Measurements from ENCODE around the gene FAM200A.
"Not testable (repeated sequence)": the region's sequence is repeated elsewhere in the genome, so short reads cannot be mapped to it uniquely, and the experiment has no call there.

The FAM200A gene

GRCh38 chr7:99559175-99559915 lies 7.4 kb upstream of the FAM200A start:
- DNase-seq (ENCODE audit: low spot score), result no peak

DNA sequence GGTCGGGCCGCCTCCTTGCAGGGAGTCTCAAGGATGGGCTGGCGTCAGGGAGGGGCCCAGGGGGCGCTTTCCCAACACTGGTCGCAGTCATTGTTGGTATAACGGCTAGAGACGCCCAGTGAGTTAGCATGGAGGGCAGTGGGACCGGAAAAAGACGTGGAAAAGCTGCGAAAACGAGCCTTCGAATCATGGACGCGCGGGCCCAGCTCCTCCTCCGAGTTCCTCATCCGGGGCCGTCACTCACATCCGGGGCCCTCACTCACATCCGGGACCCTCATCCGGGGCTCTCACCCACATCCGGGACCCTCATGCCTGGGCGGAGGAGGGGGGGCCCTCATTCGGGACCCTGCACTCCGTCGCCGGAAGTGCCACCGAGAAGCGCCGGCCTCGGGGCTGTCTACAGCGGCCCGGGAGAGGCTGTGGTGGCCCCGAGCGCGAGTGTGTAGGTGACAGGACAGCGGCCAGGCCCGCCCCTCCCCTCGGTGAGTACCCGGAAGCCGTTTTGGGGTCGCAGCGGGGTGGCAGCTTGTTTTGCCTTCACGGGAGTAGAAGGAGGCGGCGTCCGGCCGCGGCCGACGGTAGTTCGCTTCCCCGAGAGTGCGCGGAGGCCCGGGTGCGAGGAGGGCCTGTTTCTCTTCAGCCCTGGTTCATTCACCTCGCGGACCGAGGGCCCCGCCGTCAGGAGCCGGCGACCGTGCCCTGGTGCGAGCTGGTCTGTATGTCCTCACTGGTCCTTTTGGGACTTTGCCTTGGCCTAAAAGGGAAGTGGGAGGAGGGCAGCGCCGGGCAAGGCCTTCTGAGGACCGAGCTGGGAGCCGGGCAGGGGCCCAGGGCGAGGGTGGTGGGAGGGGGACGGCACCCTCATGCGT lies 6.6 kb upstream of the FAM200A start, which contains the start of gene ZNF655:
ZNF655 (plus strand) TSS at position 337 of the 869 bp plus-strand sequence. CDS start 1,918 bp downstream, outside the sequence.
- peak; percentile 98 for DNase-seq (ENCODE audit: low spot score)

DNA sequence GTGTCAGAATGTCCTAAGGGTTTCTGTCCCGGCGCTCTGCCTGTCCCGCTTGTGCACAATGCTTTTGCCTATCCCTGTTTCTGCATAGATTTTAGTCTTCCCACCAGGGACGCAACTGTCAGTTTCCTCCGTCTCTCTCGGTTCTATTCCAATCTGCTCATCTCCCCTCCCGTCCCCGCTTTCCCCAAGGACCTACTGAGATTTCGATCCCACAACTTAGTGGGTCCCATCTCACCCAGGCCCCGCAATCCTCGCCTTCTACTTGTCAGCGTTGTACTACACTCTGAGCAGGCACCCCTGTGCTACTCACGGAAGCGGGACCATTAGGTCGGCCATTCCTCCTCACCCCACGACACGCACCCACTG lies 6.0 kb upstream of the FAM200A start:
- no peak for DNase-seq (ENCODE audit: low spot score)

DNA sequence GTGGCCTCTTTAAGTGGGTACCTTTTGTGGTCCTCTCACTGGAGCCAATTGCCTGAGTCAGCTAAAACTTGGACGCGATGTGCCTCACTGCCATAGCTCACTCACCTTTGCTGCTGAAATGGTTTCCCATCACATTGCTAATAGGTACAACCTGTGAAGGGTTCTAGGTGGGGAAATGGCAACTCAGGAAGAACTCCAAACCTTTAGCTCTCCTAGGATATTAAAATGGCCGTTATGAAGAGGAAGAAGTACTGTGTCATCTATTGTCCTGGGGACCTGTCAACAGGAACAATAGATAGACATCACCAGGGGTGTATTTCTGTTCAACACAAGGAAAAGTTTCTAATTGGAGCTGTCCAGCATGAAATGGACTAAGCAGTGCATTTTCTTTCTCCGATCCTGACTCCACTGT lies 5.3 kb upstream of the FAM200A start:
- no peak for DNase-seq (ENCODE audit: low spot score)

DNA sequence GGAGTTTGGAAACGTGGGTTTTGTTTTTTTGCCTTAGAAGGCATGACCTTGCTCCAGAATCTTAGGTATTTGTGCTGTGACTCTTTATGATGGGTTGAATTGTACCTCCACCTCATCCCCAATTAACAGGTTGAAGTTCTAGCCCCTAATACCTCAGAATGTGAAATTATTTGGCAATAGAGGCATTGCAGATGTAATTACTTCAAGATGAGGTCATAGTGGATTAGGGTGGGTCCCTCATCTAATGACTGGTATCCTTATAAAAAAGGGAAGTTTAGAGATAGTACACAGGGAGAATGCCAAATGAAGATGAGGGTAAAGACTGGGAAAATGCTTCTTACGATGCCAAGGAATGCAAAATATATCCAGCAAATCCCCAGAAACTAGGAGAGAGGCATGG lies 3.0 kb upstream of the FAM200A start:
- DNase-seq (ENCODE audit: low spot score), result no peak

- no peak for DNase-seq (ENCODE audit: low spot score)
Measured at GRCh38 chr7:99553039-99553438, 1.1 kb upstream of the FAM200A start.

DNA sequence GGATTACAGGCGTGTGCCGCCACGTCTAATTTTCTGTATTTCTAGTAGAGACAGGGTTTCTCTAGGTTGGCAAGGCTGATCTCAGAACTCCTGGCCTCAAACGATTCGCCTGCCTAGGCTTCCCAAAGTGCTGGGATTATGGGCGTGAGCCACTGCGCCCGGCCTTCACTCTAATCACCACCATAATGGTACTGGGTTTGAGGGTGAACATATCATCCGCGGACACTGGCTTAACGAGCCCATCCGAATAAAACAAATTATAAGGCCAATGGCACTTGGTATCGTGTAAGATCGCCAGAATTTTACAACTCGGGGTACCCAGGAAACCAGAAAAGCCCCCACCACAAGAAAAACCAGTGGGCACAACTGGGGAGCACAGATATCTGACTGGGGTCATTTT lies 580 bp downstream of the FAM200A start:
- DNase-seq (ENCODE audit: low spot score), result no peak

GRCh38 chr7:99549545-99549944 lies 2.4 kb downstream of the FAM200A start:
- DNase-seq (ENCODE audit: low spot score), result not testable (repeated sequence)

DNA sequence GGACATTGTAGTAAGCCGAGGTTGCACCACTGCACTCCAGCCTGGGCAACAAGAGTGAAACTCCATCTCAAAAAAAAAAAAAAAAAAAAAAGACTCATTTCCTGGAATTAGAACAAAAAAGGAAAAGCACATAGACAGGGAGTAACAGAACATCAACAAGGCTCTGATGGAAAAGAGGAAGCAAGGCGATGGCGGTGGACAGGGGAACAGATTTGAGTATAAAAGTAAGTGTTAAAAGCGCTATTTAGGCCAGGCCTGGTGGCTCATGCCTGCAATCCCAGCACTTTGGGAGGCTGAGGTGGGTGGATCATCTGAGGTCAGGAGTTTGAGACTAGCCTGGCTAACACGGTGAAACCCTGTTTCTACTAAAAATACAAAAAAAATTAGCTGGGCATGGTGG lies 6.6 kb downstream of the FAM200A start:
- not testable (repeated sequence) for DNase-seq (ENCODE audit: low spot score)

- no peak for DNase-seq (ENCODE audit: low spot score)
Measured at GRCh38 chr7:99543916-99544315, 8.0 kb downstream of the FAM200A start.

- DNase-seq (ENCODE audit: low spot score), result no peak
Measured at GRCh38 chr7:99543081-99543671, 8.7 kb downstream of the FAM200A start.

DNA sequence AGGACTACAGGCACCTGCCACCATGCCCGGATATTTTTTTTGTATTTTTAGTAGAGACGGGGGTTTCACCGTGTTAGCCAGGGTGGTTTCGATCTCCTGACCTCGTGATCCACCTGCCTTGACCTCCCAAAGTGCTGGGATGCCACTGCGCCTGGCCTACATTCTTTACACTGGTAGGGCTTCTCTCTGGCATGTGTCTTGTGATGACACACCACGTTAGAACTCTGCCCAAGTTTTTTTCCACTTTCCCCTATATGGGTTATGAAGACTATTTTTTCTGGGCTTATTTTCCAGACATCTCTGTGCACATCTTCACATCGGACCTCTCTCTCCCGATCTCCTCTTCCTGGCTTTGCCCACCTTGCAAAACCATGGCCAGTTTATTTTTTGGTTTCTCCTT lies 10.7 kb downstream of the FAM200A start:
- no peak for DNase-seq (ENCODE audit: low spot score)

DNA sequence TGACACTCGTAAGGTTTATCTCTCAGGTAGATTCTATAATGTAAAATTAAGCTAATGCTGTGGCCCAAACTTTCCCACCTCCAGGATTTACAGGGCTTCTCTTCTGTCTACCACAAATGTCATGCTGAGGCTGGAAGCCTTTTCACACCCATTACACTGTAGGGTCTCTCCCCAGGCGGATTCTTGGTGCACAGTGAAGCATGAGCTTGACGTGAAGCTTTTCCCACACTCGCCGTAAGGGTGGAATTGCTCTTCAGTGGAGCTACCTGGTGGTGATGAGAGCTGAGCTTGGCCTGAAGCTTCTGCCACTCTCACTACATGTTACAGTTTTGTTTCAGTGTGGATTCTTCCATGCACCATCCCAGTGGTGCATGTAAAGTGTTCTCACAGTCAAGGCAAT lies 11.4 kb downstream of the FAM200A start:
- no peak for DNase-seq (ENCODE audit: low spot score)

DNA sequence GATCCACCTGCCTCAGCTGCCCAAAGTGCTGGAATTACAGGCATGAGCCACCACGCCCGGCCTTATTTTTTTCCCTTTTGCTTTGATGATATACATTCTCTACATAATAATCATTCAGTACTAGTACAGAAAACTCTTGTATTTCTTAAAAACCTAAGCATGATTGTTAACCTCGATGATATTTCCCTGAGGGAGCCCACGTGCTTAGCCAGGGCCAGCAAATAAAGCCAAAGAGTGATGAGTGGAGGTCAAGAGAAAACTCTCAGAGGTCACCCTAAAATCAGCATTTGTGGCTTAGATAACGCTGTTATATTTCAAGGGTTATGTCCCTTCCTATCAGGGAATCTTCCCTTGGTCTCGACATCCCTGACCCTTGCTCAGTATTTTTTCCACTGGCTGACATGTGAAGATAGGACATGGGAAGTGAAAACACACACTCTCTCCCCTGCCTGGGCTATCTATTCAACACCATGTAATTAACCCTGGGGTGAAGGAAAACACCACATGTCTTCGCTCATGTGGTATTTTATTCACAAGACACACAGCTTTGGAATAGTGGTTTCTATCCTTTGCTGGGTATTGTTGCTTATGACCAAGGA lies 12.6 kb downstream of the FAM200A start:
- DNase-seq (ENCODE audit: low spot score), result no peak

- no peak for DNase-seq (ENCODE audit: low spot score)
Measured at GRCh38 chr7:99535667-99536066, 16.2 kb downstream of the FAM200A start.

GRCh38 chr7:99531354-99531765 lies 20.6 kb downstream of the FAM200A start:
- DNase-seq (ENCODE audit: low spot score), result no peak

GRCh38 chr7:99525713-99526440 lies 26.0 kb downstream of the FAM200A start:
- no peak for DNase-seq (ENCODE audit: low spot score)

DNA sequence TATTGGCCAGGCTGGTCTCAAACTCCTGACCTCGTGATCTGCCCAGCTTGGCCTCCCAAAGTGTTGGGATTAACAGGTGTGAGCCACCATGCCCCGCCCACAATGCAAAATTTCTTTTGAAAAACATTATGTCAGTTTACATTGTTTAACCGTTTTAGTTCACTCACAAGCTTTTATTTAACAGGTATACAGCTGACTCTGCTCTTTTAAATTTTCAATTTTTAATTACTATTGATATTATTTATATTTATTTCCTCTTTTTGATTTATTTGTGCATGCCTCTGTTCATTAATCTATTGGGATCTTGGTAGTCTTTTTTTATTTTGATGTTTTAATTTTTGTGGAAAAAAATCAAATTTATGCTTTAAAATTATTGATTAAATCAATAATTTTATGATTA lies 30.5 kb downstream of the FAM200A start:
- DNase-seq (ENCODE audit: low spot score), result no peak

DNA sequence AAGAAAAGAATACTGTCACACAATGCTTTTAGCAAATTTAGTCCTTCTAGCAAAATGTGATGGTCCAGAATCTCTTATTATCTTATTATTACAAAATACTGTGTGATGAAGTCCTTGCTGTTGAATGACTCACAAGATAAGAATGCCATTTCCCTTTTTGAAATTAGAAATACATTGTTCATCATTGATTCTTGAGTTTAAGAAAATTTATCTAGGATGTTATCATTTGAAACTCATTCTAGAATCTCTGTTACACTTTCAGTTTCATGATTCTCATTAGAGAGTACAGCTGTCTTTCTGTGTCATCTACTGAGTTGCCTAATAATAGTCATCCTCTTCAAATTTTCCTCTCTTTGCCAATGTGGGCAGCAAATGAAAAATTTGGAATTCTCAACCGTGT lies 37.9 kb downstream of the FAM200A start:
- no peak for DNase-seq (ENCODE audit: low spot score)

- no peak for DNase-seq (ENCODE audit: low spot score)
Measured at GRCh38 chr7:99505324-99505662, 46.6 kb downstream of the FAM200A start.

DNA sequence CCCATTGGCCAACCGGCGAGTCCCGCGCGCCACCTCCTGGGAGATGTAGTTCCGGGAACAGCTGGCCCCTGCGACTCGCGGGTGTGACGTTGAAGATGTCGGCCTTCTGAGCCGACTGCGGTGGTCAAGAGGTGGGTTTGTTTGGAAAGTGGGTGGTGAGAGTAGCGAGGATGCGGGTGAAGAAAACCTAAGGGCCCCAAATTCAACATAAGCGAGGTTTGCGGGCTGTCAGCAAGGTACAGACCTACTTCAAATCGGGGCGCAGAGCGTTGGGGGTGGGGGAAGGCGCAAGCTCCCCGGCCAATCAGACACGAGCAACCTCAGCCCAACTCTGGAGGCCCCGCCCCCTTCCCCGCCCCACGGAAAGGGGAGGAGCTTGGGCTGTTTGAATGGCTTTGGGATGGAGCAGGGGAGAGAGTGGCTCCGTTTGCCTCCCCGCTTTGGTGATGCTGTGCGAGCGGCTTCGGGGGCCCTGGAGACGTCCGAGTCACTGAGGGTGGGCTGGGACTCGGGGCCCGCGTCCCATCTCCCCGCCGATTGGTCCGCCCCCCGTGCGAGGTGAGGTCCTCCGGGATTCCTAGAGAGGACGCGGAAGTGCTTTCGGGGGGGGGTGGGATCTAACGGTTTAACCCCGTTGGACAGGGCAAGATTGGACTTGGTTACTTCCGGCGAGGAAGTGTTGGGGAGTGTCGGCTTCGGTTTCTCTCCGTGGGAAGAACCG lies 47.2 kb downstream of the FAM200A start, which contains the start of gene ZKSCAN5:
ZKSCAN5 (plus strand) TSS at position 60 of the 721 bp plus-strand sequence. CDS start 1,383 bp downstream, outside the sequence.
- DNase-seq (ENCODE audit: low spot score), result peak; percentile 89
